Kidney tubule cell (primary cell): ENCODE data around the gene DENND4B.
"Not testable (repeated sequence)": the region's sequence is repeated elsewhere in the genome, so short reads cannot be mapped to it uniquely, and the experiment has no call there.

Source experiments
- DNase-seq: peaks from one replicate; pipeline ENCODE4 v3.0.0-alpha.2; 2018; ENCODE audit warnings: low spot score

The DENND4B gene

DNA sequence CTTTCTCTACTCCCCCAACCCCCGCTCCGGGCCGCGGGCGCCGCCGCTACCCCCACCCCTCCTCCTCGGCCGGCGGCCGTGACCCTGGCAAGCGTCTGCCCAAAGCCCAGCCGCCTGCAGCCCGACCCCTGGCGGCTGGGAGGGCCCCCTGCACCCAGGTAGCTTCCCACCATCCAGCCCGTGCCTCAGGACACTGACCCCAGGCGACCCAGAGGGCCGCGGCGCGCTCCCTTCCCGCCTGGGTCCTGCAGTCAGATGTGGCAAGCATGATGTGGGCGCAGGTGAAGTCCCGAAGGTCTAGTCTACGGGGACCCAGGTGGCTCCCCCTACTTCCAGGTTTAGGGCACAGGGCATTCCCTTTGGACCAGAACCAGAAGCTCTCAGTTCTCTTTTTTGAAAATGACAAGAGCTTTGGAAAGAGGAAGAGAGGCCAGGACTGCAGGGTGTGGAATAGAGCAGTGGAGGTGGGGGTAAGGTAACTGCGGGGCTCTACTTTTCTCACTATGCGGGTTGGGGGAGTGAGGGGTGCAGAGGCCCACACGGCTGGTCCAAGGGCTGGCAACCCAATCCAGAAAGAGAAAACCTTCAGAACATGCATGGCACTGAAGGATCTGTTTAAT, at the start of gene DENND4B:
TSS of gene DENND4B (minus strand) at position 97 of the 620 bp plus-strand sequence. CDS start 2,344 bp downstream, outside the sequence.
- DNase-seq: peak; percentile 84

- no peak for DNase-seq
These were observed 49.1 kb upstream of the DENND4B start for GRCh38 chr1:153995640-153996039.

DNA sequence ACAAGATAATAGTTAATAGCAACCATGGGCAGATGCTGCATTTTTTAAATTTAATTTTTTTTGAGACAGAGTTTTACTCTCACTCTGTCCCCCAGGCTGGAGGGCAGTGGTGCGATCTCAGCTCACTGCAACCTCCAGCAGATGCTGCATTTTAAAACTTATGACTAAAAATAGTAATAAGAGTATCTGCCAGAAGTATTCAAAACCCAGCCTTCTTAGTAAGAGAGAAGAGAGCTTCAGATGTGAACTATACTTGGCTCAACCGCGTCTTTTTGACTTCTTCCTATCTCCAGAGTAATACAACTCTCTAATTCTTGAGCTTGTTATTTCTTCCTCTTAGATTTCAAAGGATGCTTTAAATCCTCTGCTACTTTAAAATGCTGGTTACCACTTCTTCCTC, 48.7 kb upstream of the DENND4B start:
- no peak for DNase-seq

GRCh38 chr1:153991806-153992205, 45.3 kb upstream of the DENND4B start:
- no peak for DNase-seq

GRCh38 chr1:153991151-153991630, 44.7 kb upstream of the DENND4B start:
- DNase-seq: no peak

DNA sequence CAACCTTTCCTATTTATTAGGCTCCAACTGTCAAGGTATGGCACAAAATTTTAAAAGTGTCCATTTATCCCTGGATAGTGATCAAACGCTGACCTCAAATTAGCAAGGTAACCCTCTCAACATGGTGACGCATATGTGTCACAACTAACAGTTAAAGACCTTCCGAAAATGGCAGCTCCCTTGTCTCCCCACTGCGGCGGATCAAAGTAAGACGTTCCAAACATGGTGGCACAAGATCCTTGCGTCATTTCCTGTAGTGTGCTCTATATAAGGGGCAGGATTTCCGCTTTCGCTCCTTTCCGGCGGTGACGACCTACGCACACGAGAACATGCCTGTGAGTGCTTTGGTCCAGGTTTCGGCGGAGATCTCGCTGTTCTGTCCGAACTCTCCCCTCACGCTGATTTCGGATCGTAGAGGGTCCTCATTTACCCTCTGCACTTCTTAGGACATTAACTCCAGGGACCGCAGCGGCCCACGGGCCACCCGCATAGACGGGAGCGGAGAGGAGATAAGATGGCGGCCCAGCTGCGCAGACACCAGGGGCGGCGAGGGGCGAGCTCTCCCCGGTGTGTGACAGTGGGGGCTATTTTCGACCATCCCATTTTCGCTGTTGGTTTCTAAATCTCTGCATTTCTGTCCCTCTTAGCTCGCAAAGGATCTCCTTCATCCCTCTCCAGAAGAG, 44.1 kb upstream of the DENND4B start, which contains the start of gene RPS27:
TSS of gene RPS27 (plus strand) at position 295 of the 683 bp plus-strand sequence. CDS start at position 330, 35 bp downstream.
- peak; percentile 98 for DNase-seq

GRCh38 chr1:153987621-153988020, 41.1 kb upstream of the DENND4B start:
- DNase-seq: no peak

DNA sequence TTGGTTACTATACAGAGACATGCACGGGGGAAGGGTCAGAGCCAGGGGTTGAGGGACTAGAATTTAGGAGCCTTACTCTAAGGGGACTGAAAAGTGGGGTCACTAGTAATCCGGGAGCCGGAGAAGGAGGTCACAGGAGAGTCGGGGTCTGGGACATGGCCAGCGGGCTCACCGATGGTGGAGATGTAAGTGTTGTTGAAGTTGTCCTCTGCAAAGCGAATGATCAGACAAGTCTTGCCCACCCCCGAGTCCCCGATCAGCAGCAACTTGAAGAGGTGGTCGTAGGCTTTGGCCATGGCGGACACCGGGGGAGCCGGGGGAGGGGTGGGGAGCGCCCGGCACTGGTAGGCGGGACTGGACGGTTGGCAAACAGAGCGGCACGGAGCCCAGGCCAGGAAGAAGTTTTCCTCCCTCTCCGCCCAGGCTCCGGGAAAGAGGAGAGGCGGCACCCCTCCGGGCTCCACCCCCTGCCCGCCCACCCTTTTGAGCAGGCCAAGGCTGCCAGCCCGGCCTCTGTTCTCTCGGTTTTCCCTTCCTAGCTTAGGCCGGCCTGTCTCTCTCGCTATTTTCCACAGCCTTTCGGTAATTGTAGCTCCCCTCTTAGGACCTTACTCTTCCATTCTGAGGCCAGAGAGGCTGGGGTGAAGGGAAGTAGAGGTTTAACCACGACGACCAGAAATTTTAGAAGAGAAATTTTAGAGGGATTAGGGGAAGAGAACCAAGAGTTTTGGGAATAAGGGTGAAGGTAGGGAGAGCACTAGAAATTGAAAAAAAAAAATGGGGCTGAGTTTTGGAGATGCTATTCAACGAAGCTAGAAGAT, 39.6 kb upstream of the DENND4B start, which contains the start of gene RAB13:
TSS of gene RAB13 (minus strand) at position 399 of the 821 bp plus-strand sequence. CDS start at position 296, 103 bp downstream.
- peak; percentile 92 for DNase-seq

- DNase-seq: peak; percentile 89
These were observed 38.9 kb upstream of the DENND4B start for GRCh38 chr1:153985341-153985912.

- DNase-seq: no peak
These were observed 37.8 kb upstream of the DENND4B start for GRCh38 chr1:153984123-153984894.

DNA sequence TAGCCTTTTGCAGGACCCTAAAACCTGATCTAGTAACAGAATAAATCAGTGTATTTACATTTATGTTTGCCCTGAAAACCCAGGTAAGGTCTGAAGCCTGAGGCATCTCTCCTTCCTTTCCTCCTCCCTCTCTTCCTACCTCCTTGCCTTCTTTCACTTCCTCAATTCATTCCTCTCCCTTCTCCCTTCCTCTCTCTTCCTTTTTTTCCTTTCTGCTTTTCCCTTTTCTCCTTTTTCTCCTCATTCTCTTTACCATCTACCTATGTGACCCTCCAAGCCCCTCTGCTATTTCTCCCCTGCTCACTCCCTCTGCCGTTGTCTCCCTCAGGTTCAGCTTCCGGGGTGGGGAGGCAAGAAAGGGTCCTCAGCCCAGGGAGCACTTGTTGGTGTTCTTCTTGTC, 35.2 kb upstream of the DENND4B start:
- DNase-seq: not testable (repeated sequence)

GRCh38 chr1:153979091-153979490, 32.6 kb upstream of the DENND4B start:
- not testable (repeated sequence) for DNase-seq

GRCh38 chr1:153978274-153978909, 31.9 kb upstream of the DENND4B start:
- DNase-seq: no peak

GRCh38 chr1:153977250-153978240, 31.0 kb upstream of the DENND4B start, which contains the start of gene JTB:
Gene JTB, minus strand, starts transcription at chr1:153977674. Its CDS starts 422 bp downstream, at chr1:153977252.
- DNase-seq: peak; percentile 85

DNA sequence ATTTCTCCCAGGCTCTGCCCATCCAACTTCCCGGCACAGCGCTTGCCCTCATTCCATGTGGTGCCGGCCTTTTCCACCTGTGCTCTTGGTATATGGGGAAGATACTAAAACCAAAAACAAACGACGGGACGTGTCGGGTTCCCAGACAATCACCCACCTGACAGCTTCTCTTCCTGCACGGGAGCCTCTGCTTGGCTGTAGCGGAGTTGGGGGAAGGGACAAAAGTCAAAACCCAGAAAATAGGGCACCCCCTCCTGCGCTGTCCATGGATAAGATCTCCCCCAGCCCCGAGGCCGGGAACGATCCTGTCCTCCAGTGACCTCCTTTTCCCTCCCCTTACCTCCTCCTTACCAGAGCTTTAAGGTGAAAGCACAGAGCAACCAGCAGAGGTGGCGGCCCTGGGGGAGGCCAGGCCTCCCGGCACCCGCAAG, 30.3 kb upstream of the DENND4B start:
- DNase-seq: no peak

GRCh38 chr1:153973525-153973924, 27.0 kb upstream of the DENND4B start:
- no peak for DNase-seq

- no peak for DNase-seq
These were observed 26.6 kb upstream of the DENND4B start for GRCh38 chr1:153973071-153973470.

- DNase-seq: no peak
These were observed 23.8 kb upstream of the DENND4B start for GRCh38 chr1:153970346-153970745.

DNA sequence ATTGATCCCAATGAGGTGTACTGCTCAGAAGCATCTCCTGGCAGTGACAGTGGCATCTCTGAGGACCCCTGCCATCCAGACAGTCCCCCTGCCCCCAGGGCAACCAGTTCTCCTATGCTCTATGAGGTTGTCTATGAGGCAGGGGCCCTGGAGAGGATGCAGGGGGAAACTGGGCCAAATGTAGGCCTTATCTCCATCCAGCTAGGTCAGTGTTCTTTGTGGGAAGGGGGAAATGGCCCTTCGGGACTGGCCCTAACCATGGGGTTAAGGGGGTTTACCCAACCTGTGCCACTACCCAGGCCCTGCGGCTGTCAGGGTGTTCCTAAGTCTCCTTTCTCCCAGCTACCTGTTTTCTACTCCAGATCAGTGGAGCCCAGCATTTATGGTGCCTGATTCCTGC, 22.5 kb upstream of the DENND4B start:
- DNase-seq: no peak
